K562 (cell line): ENCODE results near the gene TCF12. TPM values are rescaled to one million over a fixed set of nuclear protein-coding genes. Genes with fewer than 3 reads are reported as not detected.

ENCODE experiments used
- ATAC-seq: fragments of 200-7000 bp; cut with Tn5 transposase; 3 replicates; pipeline ENCODE4 v1.9.1; 2020; ENCODE audit warnings: moderate library complexity
- BruUV-seq: library from RNA; stranded (reverse); fragments of 400-500 nt; replicated peaks from 2 replicates; lab custom pipeline; 2021; lab: Mats Ljungman, UMichigan
- CTCF ChIA-PET: fragments of 300-600 bp; formaldehyde crosslinking; extraction: SDS; loops from one replicate; lab custom pipeline; 2021; ENCODE audit warnings: low intra/inter-chr PET ratio; lab: Yijun Ruan, JAX
- POLR2A ChIA-PET: fragments of 300-600, 350-650 bp; sonication (Branson Sonifier 250); formaldehyde crosslinking; extraction: SDS; loops from one replicate; lab custom pipeline; 2021; ENCODE audit warnings: antibody characterized with exemption, inconsistent platforms; lab: Yijun Ruan, JAX
- DNase-seq, 4 experiments: peaks; one replicate each; pipeline versions ENCODE4 v3.0.0 to v3.0.0-alpha.2; 2011 to 2018; ENCODE audit warnings: low spot score in 3 of 4, mixed read lengths in 3 of 4; ENCODE audit errors: extremely low read depth in 1 of 4
- FAIRE-seq: peaks from 2 replicates; lab custom pipeline; 2011; peaks lifted over from hg19 to GRCh38; lab: Jason Lieb, UNC
- H2AFZ ChIP-seq: 2 replicates; pipeline ENCODE4 v1.6.0; 2011; ENCODE audit warnings: low read depth, low read length, control low read depth, inconsistent platforms
- H3K27ac ChIP-seq: fragments of 200-600 bp; 3 replicates; pipeline ENCODE4 v1.8.0; 2011; ENCODE audit warnings: low read depth, mild to moderate bottlenecking, control low read depth, inconsistent platforms, low read length, moderate library complexity, mixed read lengths; ENCODE audit errors: extremely low read depth
- H3K27me3 ChIP-seq, 2 experiments: fragments of 300-600 bp in 1 of 2; 2 replicates in 1 of 2; 3 replicates in 1 of 2; pipeline versions ENCODE4 v1.6.0 to v1.8.0; 2011; ENCODE audit warnings: inconsistent platforms in 2 of 2, low read length in 2 of 2, mild to moderate bottlenecking in 1 of 2, mixed read lengths in 1 of 2, moderate library complexity in 1 of 2; ENCODE audit not compliant: control insufficient read depth in 2 of 2, insufficient read depth in 2 of 2
- H3K36me3 ChIP-seq: fragments of 300-600 bp; 3 replicates; pipeline ENCODE4 v1.8.0; 2011; ENCODE audit warnings: mild to moderate bottlenecking, low read length, inconsistent platforms; ENCODE audit not compliant: control insufficient read depth, insufficient read depth
- H3K4me1 ChIP-seq, 2 experiments: fragments of 200-600 bp in 1 of 2; replicated peaks in 1 of 2; 2 replicates in 1 of 2; 3 replicates in 1 of 2; pipeline versions ENCODE4 v1.5.1 to v1.8.0; 2011; ENCODE audit warnings: inconsistent platforms in 2 of 2, low read length in 2 of 2, mild to moderate bottlenecking in 1 of 2, mixed read lengths in 1 of 2, moderate library complexity in 1 of 2; ENCODE audit not compliant: control insufficient read depth in 2 of 2, insufficient read depth in 2 of 2
- H3K4me2 ChIP-seq: 2 replicates; pipeline ENCODE4 v1.6.1; 2011; ENCODE audit warnings: low read length, control low read depth, inconsistent platforms, mixed read lengths; ENCODE audit not compliant: insufficient read depth
- H3K4me3 ChIP-seq: fragments of 200-600 bp; sonication (generic), shearing (Covaris generic); 2 replicates; pipeline ENCODE4 v1.5.1; 2016; ENCODE audit warnings: control low read depth, inconsistent platforms
- H3K79me2 ChIP-seq: fragments of 200-600 bp; 3 replicates; pipeline ENCODE4 v1.8.0; 2011; ENCODE audit warnings: low read length, inconsistent platforms; ENCODE audit not compliant: control insufficient read depth, insufficient read depth
- H3K9ac ChIP-seq, 2 experiments: 2 replicates each; pipeline versions ENCODE4 v1.6.0 to v1.6.1; 2011; ENCODE audit warnings: low read depth in 2 of 2, low read length in 2 of 2, control low read depth in 1 of 2, inconsistent platforms in 1 of 2, mild to moderate bottlenecking in 1 of 2, mixed read lengths in 1 of 2; ENCODE audit not compliant: insufficient read depth in 1 of 2
- H3K9me1 ChIP-seq: one replicate; pipeline ENCODE4 v1.6.0; 2011; ENCODE audit warnings: inconsistent platforms, mild to moderate bottlenecking, low read length, moderate library complexity; ENCODE audit not compliant: control insufficient read depth, insufficient read depth
- H3K9me3 ChIP-seq: replicated peaks from 2 replicates; pipeline ENCODE4 v1.5.1; 2011; ENCODE audit warnings: low read depth, low read length, inconsistent platforms; ENCODE audit not compliant: control insufficient read depth, insufficient read depth
- H4K20me1 ChIP-seq: replicated peaks from 2 replicates; pipeline ENCODE4 v1.6.1; 2011; ENCODE audit warnings: low read length, inconsistent platforms, mixed read lengths; ENCODE audit not compliant: control insufficient read depth, insufficient read depth
- E2F5 ChIP-seq: sonication (generic); formaldehyde crosslinking; IDR thresholded peaks from 2 replicates; pipeline ENCODE4 v1.8.0; 2022; ENCODE audit warnings: mild to moderate bottlenecking, missing genetic modification reagents
- ESRRB ChIP-seq: fragments of 250-450 bp; sonication (Bioruptor Pico); IDR thresholded peaks from 2 replicates; pipeline ENCODE4 v1.5.0; 2020; ENCODE audit warnings: mild to moderate bottlenecking, moderate library complexity, borderline replicate concordance
- MYBL2 ChIP-seq, 2 experiments: fragments of 450-650 bp in 1 of 2; sonication (generic) in 1 of 2; formaldehyde crosslinking in 1 of 2; IDR thresholded peaks; 2 replicates each; pipeline versions ENCODE4 v1.6.1 to v1.8.1; 2017 to 2022; ENCODE audit warnings: borderline replicate concordance in 1 of 2, inconsistent platforms in 1 of 2, low read depth in 1 of 2, mild to moderate bottlenecking in 1 of 2, missing genetic modification reagents in 1 of 2, moderate library complexity in 1 of 2
- PATZ1 ChIP-seq: fragments of 250-450 bp; sonication (Bioruptor Pico); IDR thresholded peaks from 2 replicates; pipeline ENCODE4 v1.5.0; 2020; ENCODE audit warnings: mild to moderate bottlenecking, borderline replicate concordance
- RBFOX2 ChIP-seq: fragments of 200-400 bp; formaldehyde crosslinking; IDR thresholded peaks from 2 replicates; pipeline ENCODE4 v1.6.1; 2017; ENCODE audit warnings: low read depth, mild to moderate bottlenecking, low read length, moderate library complexity
- SAFB2 ChIP-seq: fragments of 200-400 bp; formaldehyde crosslinking; IDR thresholded peaks from 2 replicates; pipeline ENCODE4 v1.6.1; 2018; ENCODE audit warnings: borderline replicate concordance, low read length, low read depth, moderate library complexity; ENCODE audit not compliant: severe bottlenecking
- WHSC1 ChIP-seq: IDR thresholded peaks from one replicate; pipeline ENCODE4 v1.6.1; 2012; ENCODE audit warnings: low read length, control low read depth, inconsistent platforms
- ZNF224 ChIP-seq: sonication (generic); formaldehyde crosslinking; IDR thresholded peaks from 2 replicates; pipeline ENCODE4 v1.8.0; 2022; ENCODE audit warnings: mild to moderate bottlenecking, missing genetic modification reagents
- ZNF584 ChIP-seq: fragments of 200-800 bp; sonication (Bioruptor generic); IDR thresholded peaks from 2 replicates; pipeline ENCODE4 v1.6.1; 2016; ENCODE audit warnings: low read depth, mild to moderate bottlenecking, missing genetic modification characterization, missing compliant biosample characterization
- WGBS: fragments of 100-300 bp; shearing (Covaris generic); methylation state at CpG from one replicate; pipeline ENCODE4 v1.1.6; 2016; ENCODE audit warnings: low coverage, mixed read lengths; ENCODE audit not compliant: insufficient coverage; ENCODE audit errors: missing lambda C conversion rate; 5-methylcytosine and 5-hydroxymethylcytosine counted together
- in situ Hi-C: fragments of 300-500 bp; cut with MboI; formaldehyde crosslinking; loops from 4 replicates; pipeline ENCODE4 v1.15.0; 2018; ENCODE audit warnings: inconsistent platforms, mixed read lengths
- intact Hi-C: fragments of 100-400 bp; cut with micrococcal nuclease; formaldehyde crosslinking; loops from 2 replicates; pipeline ENCODE4 v1.14.2; 2022
- polyA plus RNA-seq, 8 experiments: library from polyadenylated mRNA; depleted of rRNA in 4 of 8; stranded (reverse) in 5 of 8; unstranded in 3 of 8; fragments of >200 nt; fragmentation: Nextera tagmentation in 2 of 8; fragmentation: Illumina TruSeq in 1 of 8; extraction: Ambion mirVana in 2 of 8; extraction: Trizol in 1 of 8; gene quantifications; 2 replicates each; pipeline versions ENCODE4 v1.2.1 to v1.2.3, GENCODE V29; 2011 to 2014; ENCODE audit warnings: inconsistent platforms in 1 of 8, missing spikeins in 1 of 8
- total RNA-seq, 7 experiments: library from RNA; depleted of rRNA in 6 of 7; stranded (reverse); fragments of >200 nt in 6 of 7; fragmentation: Illumina TruSeq in 2 of 7; extraction: Trizol in 2 of 7; gene quantifications; 2 replicates each; pipeline versions ENCODE4 v1.2.1 to v1.2.3, GENCODE V29; 2011 to 2021; ENCODE audit warnings: low replicate concordance in 1 of 7

Gene TCF12
- total and polyA plus RNA-seq, 9 of the 15 experiments (the other 6 are each of a cell fraction or from before 2014, with no cell fraction given) = 10.5 to 132 (median 52.9) TPM

DNA sequence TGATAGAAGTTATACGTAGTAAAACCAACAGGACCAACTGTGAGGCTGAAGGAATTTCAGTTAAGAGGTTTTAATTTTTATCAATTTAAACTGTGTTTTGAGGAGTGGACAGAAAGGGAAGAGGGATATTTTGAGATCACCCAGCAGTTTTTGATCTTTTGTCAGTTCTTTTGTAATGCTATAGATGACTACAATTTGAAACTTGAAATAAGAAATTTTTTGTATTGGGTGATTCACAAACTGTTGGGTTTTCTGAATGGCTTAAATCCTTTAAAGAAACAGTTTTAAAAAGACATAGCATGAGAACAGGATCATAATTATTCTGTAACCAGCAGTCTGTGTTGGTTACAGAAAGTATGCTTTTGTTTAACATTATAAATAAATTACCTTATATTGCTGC is 67.4 kb downstream of the TCF12 start (continued):
- TF ChIP-seq PATZ1 (CRISPR knock-in tag) = no peak
- no peak for TF ChIP-seq ZNF584 (CRISPR knock-in tag)
- TF ChIP-seq WHSC1 = no peak

DNA sequence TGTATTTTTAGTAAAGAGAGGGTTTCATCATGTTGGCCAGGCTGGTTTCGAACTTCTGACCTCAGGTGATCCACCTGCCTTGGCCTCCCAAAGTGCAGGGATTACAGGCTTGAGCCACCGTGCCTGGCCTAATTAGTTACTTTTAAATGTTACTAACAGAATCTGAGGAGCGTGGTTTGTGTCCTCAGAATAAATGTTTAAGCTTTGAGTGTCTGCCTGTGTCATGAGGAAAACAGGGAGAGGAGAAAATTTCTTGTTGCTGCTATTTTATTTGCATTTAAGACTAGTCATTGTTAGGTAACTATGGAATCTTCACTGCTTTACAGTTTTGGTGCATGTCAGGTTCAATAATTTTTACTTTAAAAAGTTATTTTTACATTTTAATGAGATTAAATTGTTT is 68.8 kb downstream of the TCF12 start:
- no peaks in the 10 kb centered on the region for H3K27me3 ChIP-seq
- H3K79me2 ChIP-seq = peaks cover 91% of the 10 kb centered on the region
- H3K9ac ChIP-seq = no peak overlapping the region
- no peaks in the 10 kb centered on the region for H3K9me3 ChIP-seq
- no peak overlapping the region for H3K4me2 ChIP-seq
- ChIA-PET POLR2A (interaction anchor here (0.7 to 1.4 kb wide), 2 partner anchors 9 to 12 kb away, joined by 3 to 5 read pairs; no protein-coding TSS in a partner anchor), CTCF (no interaction called here)
- no peaks in the 10 kb centered on the region for H4K20me1 ChIP-seq
- H3K4me1 ChIP-seq = peaks cover 0 to 5% of the 10 kb centered on the region in 2 experiments; a peak in 2 of 5 replicates
- no TSS peak for BruUV-seq
- H3K4me3 ChIP-seq = no peak overlapping the region
- WGBS = 66% methylated on average over 3 of the region's 3 CpGs
- TF ChIP-seq E2F5 = no peak
- TF ChIP-seq MYBL2 (IDR thresholded peaks at IDR 0.05; ENCODE audit: low read depth) = no peak
- TF ChIP-seq MYBL2 (CRISPR knock-in tag; IDR thresholded peaks at IDR 0.05; ENCODE audit: borderline replicate concordance) = no peak
- no peak for TF ChIP-seq RBFOX2
- no peak for TF ChIP-seq SAFB2
- TF ChIP-seq ESRRB (CRISPR knock-in tag) = no peak
- no peak for TF ChIP-seq ZNF224
- no peak overlapping the region for H2AFZ ChIP-seq
- no peak for ATAC-seq
- in situ Hi-C loops (no loop called here), intact Hi-C loops (loop anchor here (10.0 kb wide), 1 partner anchor 162 kb away; no protein-coding TSS in a partner anchor)
- no peaks in the 10 kb centered on the region for H3K9me1 ChIP-seq
- no peak for DNase-seq
- FAIRE-seq = no peak
- no peak overlapping the region for H3K27ac ChIP-seq
- no peaks in the 10 kb centered on the region for H3K36me3 ChIP-seq
